HG03139 (cell line): ENCODE results near the gene EMSY.
"Not testable (repeated sequence)": the region's sequence is repeated elsewhere in the genome, so short reads cannot be mapped to it uniquely, and the experiment has no call there.

Experiments used
- ATAC-seq: cut with Tn5 transposase; IDR thresholded peaks from one replicate; pipeline ENCODE4 v1.9.1; 2021; ENCODE audit not compliant: unreplicated experiment

EMSY gene

GRCh38 chr11:76592961-76593360 is 148.1 kb downstream of the EMSY start:
- no peak for ATAC-seq

- not testable (repeated sequence) for ATAC-seq
Observed at GRCh38 chr11:76595091-76595490, 150.3 kb downstream of the EMSY start.

GRCh38 chr11:76596652-76597051 is 151.8 kb downstream of the EMSY start:
- ATAC-seq: no peak

- no peak for ATAC-seq
Observed at GRCh38 chr11:76597533-76598425, 153.0 kb downstream of the EMSY start.

GRCh38 chr11:76598426-76598839 is 153.6 kb downstream of the EMSY start:
- no peak for ATAC-seq

- no peak for ATAC-seq
Observed at GRCh38 chr11:76599041-76600013, 154.5 kb downstream of the EMSY start.

GRCh38 chr11:76600124-76600655 is 155.4 kb downstream of the EMSY start:
- ATAC-seq: no peak

GRCh38 chr11:76601272-76601671 is 156.5 kb downstream of the EMSY start:
- ATAC-seq: no peak

- no peak for ATAC-seq
Observed at GRCh38 chr11:76601724-76602123, 156.9 kb downstream of the EMSY start.

GRCh38 chr11:76602431-76602861 is 157.6 kb downstream of the EMSY start:
- ATAC-seq: no peak
